Measurements from ENCODE around the gene C9orf43. TPM values are rescaled to one million over a fixed set of nuclear protein-coding genes. Genes with fewer than 3 reads are reported as not detected.
"Not testable (repeated sequence)": the region's sequence is repeated elsewhere in the genome, so short reads cannot be mapped to it uniquely, and the experiment has no call there.

Gene C9orf43
- total RNA-seq, 1 donor from 2014 or later: 0.52 TPM

DNA sequence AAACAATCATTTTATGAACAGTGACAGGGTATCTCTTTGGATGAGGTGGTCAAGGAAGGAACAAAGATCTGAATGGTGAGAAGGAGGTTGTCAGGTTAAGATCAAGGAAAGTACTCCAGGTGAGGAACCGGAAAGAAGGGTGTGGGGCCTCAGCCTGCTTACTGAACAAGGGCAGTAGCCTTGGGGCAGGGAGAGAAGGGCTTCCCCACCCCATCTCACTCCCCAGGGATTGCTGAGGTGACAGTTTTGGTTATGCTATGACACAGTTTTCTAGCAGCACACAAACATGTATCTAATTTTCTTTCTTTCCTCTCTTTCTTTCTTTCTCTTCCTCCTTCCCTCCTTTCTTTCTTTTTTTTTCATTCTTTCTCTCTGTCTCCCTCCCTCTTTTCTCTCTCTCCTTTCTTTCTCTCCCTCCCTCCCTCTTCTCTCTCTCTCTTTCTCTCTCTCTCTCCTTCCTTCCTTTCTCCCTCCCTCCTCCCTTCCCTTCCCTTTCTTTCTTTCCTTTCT is 29.6 kb upstream of the C9orf43 start:
- Histone ChIP-seq H3K9me3 (ENCODE audit: control insufficient read depth in 3 of 3, low read length in 3 of 3) (no peaks in the 10 kb centered on the region), H3K4me3 (ENCODE audit: low read length in 3 of 3) (no peak overlapping the region), H3K27ac (ENCODE audit: low read depth, low read length) (no peak overlapping the region), H3K9ac (ENCODE audit: low read depth in 1 of 3, low read length in 3 of 3) (no peak overlapping the region), H3K27me3 (ENCODE audit: control insufficient read depth in 3 of 3, insufficient read depth in 3 of 3, low read length in 3 of 3) (no peaks in the 10 kb centered on the region), H3K4me1 (ENCODE audit: control insufficient read depth in 3 of 3, insufficient read depth in 3 of 3, low read length in 3 of 3) (peaks cover 2 to 4% (median 3%) of the 10 kb centered on the region in 3 donors), H3K36me3 (ENCODE audit: control insufficient read depth in 3 of 3, insufficient read depth in 3 of 3, low read length in 3 of 3) (peaks cover 0 to 3% (median 0%) of the 10 kb centered on the region in 3 donors)

DNA sequence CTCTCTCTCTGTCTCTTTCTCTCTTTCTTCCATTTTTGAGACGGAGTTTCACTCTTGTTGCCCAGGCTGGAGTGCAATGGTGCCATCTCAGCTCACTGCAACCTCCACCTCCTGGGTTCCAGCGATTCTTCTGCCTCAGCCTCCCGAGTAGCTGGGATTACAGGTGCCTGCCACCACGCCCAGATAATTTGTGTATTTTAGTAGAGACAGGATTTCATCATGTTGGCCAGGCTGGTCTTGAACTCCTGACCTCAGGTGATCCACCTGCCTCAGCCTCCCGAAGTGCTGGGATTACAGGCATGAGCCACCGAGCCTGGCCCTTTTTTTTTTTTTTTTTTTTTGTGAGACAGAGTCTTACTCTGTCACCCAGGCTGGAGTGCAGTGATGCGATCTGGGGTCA is 29.1 kb upstream of the C9orf43 start:
- H3K27me3 ChIP-seq (ENCODE audit: control insufficient read depth in 3 of 3, insufficient read depth in 3 of 3, low read length in 3 of 3); H3K9me3 ChIP-seq (ENCODE audit: control insufficient read depth in 3 of 3, low read length in 3 of 3); H3K4me3 ChIP-seq (ENCODE audit: low read length in 3 of 3): not testable (repeated sequence)

GRCh38 chr9:113381909-113382411 is 28.6 kb upstream of the C9orf43 start:
- Histone ChIP-seq H3K4me3 (ENCODE audit: low read length in 3 of 3) (no peak overlapping the region), H3K36me3 (ENCODE audit: control insufficient read depth in 3 of 3, insufficient read depth in 3 of 3, low read length in 3 of 3) (peaks cover 3 to 10% (median 3%) of the 10 kb centered on the region in 3 donors), H3K9me3 (ENCODE audit: control insufficient read depth in 3 of 3, low read length in 3 of 3) (no peaks in the 10 kb centered on the region), H3K9ac (ENCODE audit: low read depth in 1 of 3, low read length in 3 of 3) (no peak overlapping the region), H3K4me1 (ENCODE audit: control insufficient read depth in 3 of 3, insufficient read depth in 3 of 3, low read length in 3 of 3) (peaks cover 2 to 3% (median 3%) of the 10 kb centered on the region in 3 donors), H3K27ac (ENCODE audit: low read depth, low read length) (no peak overlapping the region), H3K27me3 (ENCODE audit: control insufficient read depth in 3 of 3, insufficient read depth in 3 of 3, low read length in 3 of 3) (no peaks in the 10 kb centered on the region)

More for the DNA sequence above, 29.1 kb upstream of the C9orf43 start:
- not testable (repeated sequence) for H3K4me1 ChIP-seq (ENCODE audit: control insufficient read depth in 3 of 3, insufficient read depth in 3 of 3, low read length in 3 of 3); H3K27ac ChIP-seq (ENCODE audit: low read depth, low read length); H3K36me3 ChIP-seq (ENCODE audit: control insufficient read depth in 3 of 3, insufficient read depth in 3 of 3, low read length in 3 of 3); H3K9ac ChIP-seq (ENCODE audit: low read depth in 1 of 3, low read length in 3 of 3)

GRCh38 chr9:113386571-113387393 is 23.8 kb upstream of the C9orf43 start:
- H3K9ac ChIP-seq (ENCODE audit: low read depth in 1 of 3, low read length in 3 of 3): no peak overlapping the region
- H3K36me3 ChIP-seq (ENCODE audit: control insufficient read depth in 3 of 3, insufficient read depth in 3 of 3, low read length in 3 of 3): peaks cover 42 to 54% (median 46%) of the 10 kb centered on the region in 3 donors
- H3K27ac ChIP-seq (ENCODE audit: low read depth, low read length): no peak overlapping the region
- H3K4me1 ChIP-seq (ENCODE audit: control insufficient read depth in 3 of 3, insufficient read depth in 3 of 3, low read length in 3 of 3): no peaks in the 10 kb centered on the region
- H3K4me3 ChIP-seq (ENCODE audit: low read length in 3 of 3): no peak overlapping the region
- H3K9me3 ChIP-seq (ENCODE audit: control insufficient read depth in 3 of 3, low read length in 3 of 3): no peaks in the 10 kb centered on the region
- H3K27me3 ChIP-seq (ENCODE audit: control insufficient read depth in 3 of 3, insufficient read depth in 3 of 3, low read length in 3 of 3): no peaks in the 10 kb centered on the region

- Histone ChIP-seq H3K9ac (ENCODE audit: low read depth in 1 of 3, low read length in 3 of 3) (no peak overlapping the region), H3K36me3 (ENCODE audit: control insufficient read depth in 3 of 3, insufficient read depth in 3 of 3, low read length in 3 of 3) (peaks cover 50 to 62% (median 54%) of the 10 kb centered on the region in 3 donors), H3K9me3 (ENCODE audit: control insufficient read depth in 3 of 3, low read length in 3 of 3) (no peaks in the 10 kb centered on the region), H3K4me1 (ENCODE audit: control insufficient read depth in 3 of 3, insufficient read depth in 3 of 3, low read length in 3 of 3) (no peaks in the 10 kb centered on the region), H3K4me3 (ENCODE audit: low read length in 3 of 3) (no peak overlapping the region), H3K27me3 (ENCODE audit: control insufficient read depth in 3 of 3, insufficient read depth in 3 of 3, low read length in 3 of 3) (no peaks in the 10 kb centered on the region), H3K27ac (ENCODE audit: low read depth, low read length) (no peak overlapping the region)
Measured at GRCh38 chr9:113387560-113388230, 22.9 kb upstream of the C9orf43 start.

GRCh38 chr9:113388833-113389232 is 21.7 kb upstream of the C9orf43 start:
- Histone ChIP-seq H3K9me3 (ENCODE audit: control insufficient read depth in 3 of 3, low read length in 3 of 3) (no peaks in the 10 kb centered on the region), H3K36me3 (ENCODE audit: control insufficient read depth in 3 of 3, insufficient read depth in 3 of 3, low read length in 3 of 3) (peaks cover 50 to 62% (median 54%) of the 10 kb centered on the region in 3 donors), H3K27me3 (ENCODE audit: control insufficient read depth in 3 of 3, insufficient read depth in 3 of 3, low read length in 3 of 3) (no peaks in the 10 kb centered on the region)

DNA sequence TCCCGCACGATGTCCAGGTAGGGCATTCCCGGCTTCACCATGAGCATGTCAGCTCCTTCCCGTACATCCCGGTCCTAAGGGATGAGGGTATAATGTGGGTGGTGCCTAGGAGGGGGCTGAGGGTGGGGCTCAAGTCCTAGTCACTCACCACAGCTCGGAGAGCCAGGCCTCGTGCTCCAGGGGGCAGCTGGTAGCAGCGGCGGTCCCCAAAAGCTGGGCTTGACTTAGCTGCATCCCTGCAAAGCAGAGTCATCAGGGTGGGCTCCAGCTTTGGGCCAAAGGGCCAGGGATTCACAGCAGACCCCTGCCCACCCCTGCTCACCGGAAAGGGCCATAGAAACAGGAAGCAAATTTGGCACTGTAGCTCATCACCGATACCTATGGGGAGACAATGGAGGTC is 21.1 kb upstream of the C9orf43 start:
- Histone ChIP-seq H3K36me3 (ENCODE audit: control insufficient read depth in 3 of 3, insufficient read depth in 3 of 3, low read length in 3 of 3) (peaks cover 50 to 62% (median 54%) of the 10 kb centered on the region in 3 donors), H3K4me3 (ENCODE audit: low read length in 3 of 3) (no peak overlapping the region), H3K27ac (ENCODE audit: low read depth, low read length) (no peak overlapping the region), H3K27me3 (ENCODE audit: control insufficient read depth in 3 of 3, insufficient read depth in 3 of 3, low read length in 3 of 3) (no peaks in the 10 kb centered on the region), H3K4me1 (ENCODE audit: control insufficient read depth in 3 of 3, insufficient read depth in 3 of 3, low read length in 3 of 3) (no peaks in the 10 kb centered on the region), H3K9me3 (ENCODE audit: control insufficient read depth in 3 of 3, low read length in 3 of 3) (no peaks in the 10 kb centered on the region), H3K9ac (ENCODE audit: low read depth in 1 of 3, low read length in 3 of 3) (no peak overlapping the region)

More at GRCh38 chr9:113388833-113389232, 21.7 kb upstream of the C9orf43 start:
- Histone ChIP-seq H3K27ac (ENCODE audit: low read depth, low read length) (no peak overlapping the region), H3K4me3 (ENCODE audit: low read length in 3 of 3) (no peak overlapping the region), H3K4me1 (ENCODE audit: control insufficient read depth in 3 of 3, insufficient read depth in 3 of 3, low read length in 3 of 3) (no peaks in the 10 kb centered on the region), H3K9ac (ENCODE audit: low read depth in 1 of 3, low read length in 3 of 3) (no peak overlapping the region)

- peaks cover 52 to 66% (median 54%) of the 10 kb centered on the region in 3 donors for H3K36me3 ChIP-seq (ENCODE audit: control insufficient read depth in 3 of 3, insufficient read depth in 3 of 3, low read length in 3 of 3)
- H3K4me1 ChIP-seq (ENCODE audit: control insufficient read depth in 3 of 3, insufficient read depth in 3 of 3, low read length in 3 of 3): no peaks in the 10 kb centered on the region
- no peak overlapping the region for H3K9ac ChIP-seq (ENCODE audit: low read depth in 1 of 3, low read length in 3 of 3)
- H3K4me3 ChIP-seq (ENCODE audit: low read length in 3 of 3): no peak overlapping the region
- no peak overlapping the region for H3K27ac ChIP-seq (ENCODE audit: low read depth, low read length)
- H3K9me3 ChIP-seq (ENCODE audit: control insufficient read depth in 3 of 3, low read length in 3 of 3): no peaks in the 10 kb centered on the region
- H3K27me3 ChIP-seq (ENCODE audit: control insufficient read depth in 3 of 3, insufficient read depth in 3 of 3, low read length in 3 of 3): no peaks in the 10 kb centered on the region
Measured at GRCh38 chr9:113390192-113390960, 20.2 kb upstream of the C9orf43 start.

DNA sequence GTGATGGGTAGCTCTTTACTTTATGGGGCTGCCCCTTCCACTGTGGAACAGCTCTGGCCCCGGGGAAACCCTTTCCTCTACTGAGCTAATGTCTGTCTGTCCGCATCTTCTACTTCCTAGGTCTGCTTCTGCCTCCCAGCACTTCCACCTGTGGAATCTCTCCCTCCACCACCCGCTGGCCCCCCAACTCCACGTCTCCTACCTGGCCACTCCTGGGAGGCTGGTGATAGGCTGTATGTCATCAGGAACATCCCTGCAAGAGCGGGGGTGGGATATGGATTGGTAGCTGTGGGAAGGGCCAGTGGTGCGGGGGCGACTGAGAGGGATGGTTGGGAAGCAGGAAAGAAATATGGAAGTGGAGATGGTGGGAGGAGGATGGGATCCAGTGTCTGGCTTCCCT is 18.6 kb upstream of the C9orf43 start:
- Histone ChIP-seq H3K9me3 (ENCODE audit: control insufficient read depth in 3 of 3, low read length in 3 of 3) (no peaks in the 10 kb centered on the region), H3K4me3 (ENCODE audit: low read length in 3 of 3) (no peak overlapping the region), H3K36me3 (ENCODE audit: control insufficient read depth in 3 of 3, insufficient read depth in 3 of 3, low read length in 3 of 3) (peaks cover 50 to 57% (median 51%) of the 10 kb centered on the region in 3 donors), H3K27me3 (ENCODE audit: control insufficient read depth in 3 of 3, insufficient read depth in 3 of 3, low read length in 3 of 3) (no peaks in the 10 kb centered on the region), H3K4me1 (ENCODE audit: control insufficient read depth in 3 of 3, insufficient read depth in 3 of 3, low read length in 3 of 3) (no peaks in the 10 kb centered on the region), H3K9ac (ENCODE audit: low read depth in 1 of 3, low read length in 3 of 3) (no peak overlapping the region), H3K27ac (ENCODE audit: low read depth, low read length) (no peak overlapping the region)

All from skeletal muscle tissue (tissue), 4 donors.